Loucy (cell line): ENCODE results near the gene NLGN1.

Source experiments
- H2AFZ ChIP-seq: fragments of 200-600 bp; sonication (generic); 2 replicates; pipeline ENCODE4 v1.6.0; 2016; ENCODE audit warnings: antibody characterized with exemption, mild to moderate bottlenecking, low read length, moderate library complexity
- H3F3A ChIP-seq: fragments of 200-600 bp; 2 replicates; pipeline ENCODE4 v1.6.0; 2016; ENCODE audit warnings: antibody characterized with exemption, low read depth, mild to moderate bottlenecking
- H3K27me3 ChIP-seq: fragments of 200-600 bp; sonication (generic); 2 replicates; pipeline ENCODE4 v1.6.1; 2014; ENCODE audit warnings: low read length, mild to moderate bottlenecking; ENCODE audit not compliant: insufficient read depth, poor library complexity, severe bottlenecking
- H3K36me3 ChIP-seq: fragments of 200-600 bp; sonication (generic); 2 replicates; pipeline ENCODE4 v1.6.1; 2016; ENCODE audit warnings: low read length; ENCODE audit not compliant: insufficient read depth
- H3K4me1 ChIP-seq: fragments of 200-600 bp; sonication (generic); 2 replicates; pipeline ENCODE4 v1.5.1; 2014; ENCODE audit warnings: low read length, mild to moderate bottlenecking; ENCODE audit not compliant: insufficient read depth, poor library complexity, severe bottlenecking
- H3K4me2 ChIP-seq: fragments of 200-600 bp; sonication (generic); 2 replicates; pipeline ENCODE4 v1.6.0; 2014; ENCODE audit warnings: antibody characterized with exemption, low read length, low read depth, mild to moderate bottlenecking; ENCODE audit not compliant: poor library complexity, severe bottlenecking
- H3K4me3 ChIP-seq: fragments of 200-600 bp; sonication (generic); 2 replicates; pipeline ENCODE4 v1.5.1; 2014; ENCODE audit warnings: low read length, mild to moderate bottlenecking, mixed read lengths; ENCODE audit not compliant: poor library complexity, severe bottlenecking
- H3K79me2 ChIP-seq: fragments of 200-600 bp; sonication (generic); 2 replicates; pipeline ENCODE4 v1.6.1; 2014; ENCODE audit warnings: low read length; ENCODE audit not compliant: insufficient read depth
- H3K9ac ChIP-seq: fragments of 200-600 bp; sonication (generic); 2 replicates; pipeline ENCODE4 v1.6.0; 2014; ENCODE audit warnings: mild to moderate bottlenecking, low read depth, low read length, moderate library complexity; ENCODE audit not compliant: poor library complexity, severe bottlenecking
- H3K9me2 ChIP-seq: fragments of 200-600 bp; sonication (generic); replicated peaks from 2 replicates; pipeline ENCODE4 v1.6.1; 2016; ENCODE audit warnings: low read depth, low read length, mixed read lengths
- H3K9me3 ChIP-seq: fragments of 200-600 bp; sonication (generic); 2 replicates; pipeline ENCODE4 v1.6.1; 2014; ENCODE audit warnings: mild to moderate bottlenecking, antibody characterized with exemption, low read length, low read depth; ENCODE audit not compliant: insufficient read depth
- H4K20me1 ChIP-seq: fragments of 200-600 bp; sonication (generic); 2 replicates; pipeline ENCODE4 v1.6.0; 2014; ENCODE audit warnings: antibody characterized with exemption, low read length, mild to moderate bottlenecking; ENCODE audit not compliant: insufficient read depth, poor library complexity, severe bottlenecking
- CTCF ChIP-seq: fragments of 200-600 bp; sonication (generic); conservative IDR thresholded peaks from 2 replicates; pipeline ENCODE4 v1.5.1; 2014; ENCODE audit warnings: mild to moderate bottlenecking, antibody characterized with exemption, low read length
- EZH2phosphoT487 ChIP-seq: fragments of 200-600 bp; IDR thresholded peaks from 2 replicates; pipeline ENCODE4 v1.6.1; 2018; ENCODE audit warnings: antibody characterized with exemption, mild to moderate bottlenecking, moderate library complexity, borderline replicate concordance

Gene NLGN1

GRCh38 chr3:173502983-173503568, 105.5 kb downstream of the NLGN1 start:
- Histone ChIP-seq H3K9me2 (no peaks in the 10 kb centered on the region), H3K4me1 (no peaks in the 10 kb centered on the region), H3K4me2 (no peak overlapping the region), H4K20me1 (no peaks in the 10 kb centered on the region), H3K9ac (no peak overlapping the region), H3K9me3 (no peaks in the 10 kb centered on the region), H3F3A (no peaks in the 10 kb centered on the region), H3K4me3 (no peak overlapping the region), H3K27me3 (no peaks in the 10 kb centered on the region), H3K79me2 (no peaks in the 10 kb centered on the region), H3K36me3 (no peaks in the 10 kb centered on the region), H2AFZ (no peak overlapping the region)
- no peak for TF ChIP-seq CTCF
- no peak for TF ChIP-seq EZH2phosphoT487

- H3K4me2 ChIP-seq = no peak overlapping the region
- no peak overlapping the region for H2AFZ ChIP-seq
- H3K9ac ChIP-seq = no peak overlapping the region
- no peaks in the 10 kb centered on the region for H3K27me3 ChIP-seq
- peaks cover 3% of the 10 kb centered on the region; the same call in 1 of the 2 replicates for H3K9me3 ChIP-seq
- H3K9me2 ChIP-seq = no peaks in the 10 kb centered on the region
- no peaks in the 10 kb centered on the region for H3F3A ChIP-seq
- TF ChIP-seq CTCF (no peak), EZH2phosphoT487 (no peak)
- H3K4me1 ChIP-seq = no peaks in the 10 kb centered on the region
- no peak overlapping the region for H3K4me3 ChIP-seq
- no peaks in the 10 kb centered on the region for H3K79me2 ChIP-seq
- H3K36me3 ChIP-seq = no peaks in the 10 kb centered on the region
- H4K20me1 ChIP-seq = no peaks in the 10 kb centered on the region
These were observed 113.0 kb downstream of the NLGN1 start for GRCh38 chr3:173510565-173510964.

- Histone ChIP-seq H4K20me1 (no peaks in the 10 kb centered on the region), H3K9ac (no peak overlapping the region), H3K9me2 (no peaks in the 10 kb centered on the region), H3K9me3 (peaks cover 3% of the 10 kb centered on the region; the same call in 1 of the 2 replicates), H3K4me3 (no peak overlapping the region), H3K27me3 (no peaks in the 10 kb centered on the region), H2AFZ (no peak overlapping the region), H3K36me3 (no peaks in the 10 kb centered on the region), H3F3A (no peaks in the 10 kb centered on the region), H3K4me2 (no peak overlapping the region), H3K79me2 (no peaks in the 10 kb centered on the region), H3K4me1 (no peaks in the 10 kb centered on the region)
- TF ChIP-seq EZH2phosphoT487 (no peak), CTCF (no peak)
These were observed 115.6 kb downstream of the NLGN1 start for GRCh38 chr3:173513123-173513522.
